PFSK-1 (cell line): ENCODE data around the gene FGF19.

Experiments
- POLR2AphosphoS5 ChIP-seq: IDR thresholded peaks from 2 replicates; pipeline ENCODE4 v1.6.1; 2012; ENCODE audit warnings: low read depth, mild to moderate bottlenecking, control low read depth, low read length, moderate library complexity
- SIN3A ChIP-seq: IDR thresholded peaks from 2 replicates; pipeline ENCODE4 v1.6.1; 2012; ENCODE audit warnings: mild to moderate bottlenecking, low read length, moderate library complexity, borderline replicate concordance; ENCODE audit not compliant: insufficient read depth

- TF ChIP-seq SIN3A (no peak), POLR2AphosphoS5 (no peak)
These were observed 12.4 kb downstream of the FGF19 start for GRCh38 chr11:69691463-69691862.
